ENCODE data around the gene TMEM37.

GRCh38 chr2:119417908-119418307 lies 13.7 kb upstream of the TMEM37 start:
- TF ChIP-seq EZH2 (IDR thresholded peaks at IDR 0.05; ENCODE audit: borderline replicate concordance) (no peak), EZH2phosphoT487 (IDR thresholded peaks at IDR 0.05; ENCODE audit: low read depth, severe bottlenecking, unreplicated experiment) (no peak)
- TF ChIP-seq, protein P1, sequence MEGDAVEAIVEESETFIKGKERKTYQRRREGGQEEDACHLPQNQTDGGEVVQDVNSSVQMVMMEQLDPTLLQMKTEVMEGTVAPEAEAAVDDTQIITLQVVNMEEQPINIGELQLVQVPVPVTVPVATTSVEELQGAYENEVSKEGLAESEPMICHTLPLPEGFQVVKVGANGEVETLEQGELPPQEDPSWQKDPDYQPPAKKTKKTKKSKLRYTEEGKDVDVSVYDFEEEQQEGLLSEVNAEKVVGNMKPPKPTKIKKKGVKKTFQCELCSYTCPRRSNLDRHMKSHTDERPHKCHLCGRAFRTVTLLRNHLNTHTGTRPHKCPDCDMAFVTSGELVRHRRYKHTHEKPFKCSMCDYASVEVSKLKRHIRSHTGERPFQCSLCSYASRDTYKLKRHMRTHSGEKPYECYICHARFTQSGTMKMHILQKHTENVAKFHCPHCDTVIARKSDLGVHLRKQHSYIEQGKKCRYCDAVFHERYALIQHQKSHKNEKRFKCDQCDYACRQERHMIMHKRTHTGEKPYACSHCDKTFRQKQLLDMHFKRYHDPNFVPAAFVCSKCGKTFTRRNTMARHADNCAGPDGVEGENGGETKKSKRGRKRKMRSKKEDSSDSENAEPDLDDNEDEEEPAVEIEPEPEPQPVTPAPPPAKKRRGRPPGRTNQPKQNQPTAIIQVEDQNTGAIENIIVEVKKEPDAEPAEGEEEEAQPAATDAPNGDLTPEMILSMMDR (IDR thresholded peaks at IDR 0.05; ENCODE audit: poor library complexity) = no peak
